ENCODE results near the gene RLN3. TPM values are rescaled to one million over a fixed set of nuclear protein-coding genes. Genes with fewer than 3 reads are reported as not detected.

The RLN3 gene
- polyA plus RNA-seq, 1 donor (not counting 4 experiments of a cell fraction or from before 2014, with no cell fraction given), result not detected

DNA sequence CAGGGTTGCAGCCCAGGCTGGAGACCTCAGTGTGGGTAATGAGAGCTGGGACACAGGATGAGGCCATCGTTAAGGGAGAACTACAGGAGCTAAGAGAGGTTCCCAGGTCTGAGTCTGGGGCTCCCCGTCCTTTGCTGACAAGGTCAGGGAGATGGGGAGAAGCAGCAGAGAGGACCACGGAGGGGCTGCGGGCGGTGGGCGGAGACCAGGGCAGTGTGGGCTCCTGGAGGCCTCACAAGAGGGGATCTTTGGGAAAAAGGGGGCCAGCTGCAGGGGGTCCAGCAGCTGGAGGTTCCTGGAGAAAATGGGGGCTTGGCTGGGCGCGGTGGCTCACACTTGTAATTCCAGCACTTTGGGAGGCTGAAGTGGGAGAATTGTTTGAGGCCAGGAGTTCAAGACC, 37.9 kb upstream of the RLN3 start:
- no peaks in the 10 kb centered on the region for H3K9me1 ChIP-seq (ENCODE audit: control insufficient read depth, extremely low read depth, insufficient read depth, low read length)
- dilution Hi-C loops (cut with MboI; ENCODE audit: extremely low pct_ligation_motif_present, low sequenced_read_pairs), result no loop called here
- peaks cover 2 to 11% of the 10 kb centered on the region in 2 experiments for H3K36me3 ChIP-seq (ENCODE audit: control insufficient read depth in 2 of 2, extremely low read depth in 1 of 2, insufficient read depth in 2 of 2, low read length in 2 of 2)
- TF ChIP-seq, protein P1, sequence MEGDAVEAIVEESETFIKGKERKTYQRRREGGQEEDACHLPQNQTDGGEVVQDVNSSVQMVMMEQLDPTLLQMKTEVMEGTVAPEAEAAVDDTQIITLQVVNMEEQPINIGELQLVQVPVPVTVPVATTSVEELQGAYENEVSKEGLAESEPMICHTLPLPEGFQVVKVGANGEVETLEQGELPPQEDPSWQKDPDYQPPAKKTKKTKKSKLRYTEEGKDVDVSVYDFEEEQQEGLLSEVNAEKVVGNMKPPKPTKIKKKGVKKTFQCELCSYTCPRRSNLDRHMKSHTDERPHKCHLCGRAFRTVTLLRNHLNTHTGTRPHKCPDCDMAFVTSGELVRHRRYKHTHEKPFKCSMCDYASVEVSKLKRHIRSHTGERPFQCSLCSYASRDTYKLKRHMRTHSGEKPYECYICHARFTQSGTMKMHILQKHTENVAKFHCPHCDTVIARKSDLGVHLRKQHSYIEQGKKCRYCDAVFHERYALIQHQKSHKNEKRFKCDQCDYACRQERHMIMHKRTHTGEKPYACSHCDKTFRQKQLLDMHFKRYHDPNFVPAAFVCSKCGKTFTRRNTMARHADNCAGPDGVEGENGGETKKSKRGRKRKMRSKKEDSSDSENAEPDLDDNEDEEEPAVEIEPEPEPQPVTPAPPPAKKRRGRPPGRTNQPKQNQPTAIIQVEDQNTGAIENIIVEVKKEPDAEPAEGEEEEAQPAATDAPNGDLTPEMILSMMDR (optimal IDR thresholded peaks at IDR 0.05 in 1 of 3, IDR thresholded peaks at IDR 0.05 in 1 of 3, conservative IDR thresholded peaks at IDR 0.05 in 1 of 3; ENCODE audit: extremely low read depth in 1 of 3, insufficient read depth in 2 of 3, low read length in 3 of 3), result no peak
- TF ChIP-seq EZH2 (IDR thresholded peaks at IDR 0.05; ENCODE audit: low read length), result no peak
- H3K9ac ChIP-seq (ENCODE audit: control insufficient read depth, extremely low read depth, insufficient read depth, low read length), result no peak overlapping the region
- H3K4me1 ChIP-seq (ENCODE audit: control insufficient read depth, extremely low read depth, insufficient read depth, low read length), result peaks cover 8% of the 10 kb centered on the region
- no peak overlapping the region for H2AFZ ChIP-seq (ENCODE audit: control insufficient read depth, low read length)
- no peaks in the 10 kb centered on the region for H4K20me1 ChIP-seq (ENCODE audit: control insufficient read depth, extremely low read depth, insufficient read depth, low read length)
- FAIRE-seq (no peak), DNase-seq (ENCODE audit: low read depth, low spot score) (no peak)
- no peak overlapping the region for H3K4me2 ChIP-seq (ENCODE audit: control insufficient read depth, extremely low read depth, insufficient read depth, low read depth, low read length)
- no peaks in the 10 kb centered on the region for H3K79me2 ChIP-seq (ENCODE audit: control insufficient read depth, insufficient read depth, low read length)
- H3K27me3 ChIP-seq (ENCODE audit: control insufficient read depth, extremely low read depth, insufficient read depth, low read length), result no peaks in the 10 kb centered on the region
- no peak overlapping the region for H3K4me3 ChIP-seq (ENCODE audit: control insufficient read depth in 2 of 3, extremely low read depth in 1 of 3, insufficient read depth in 2 of 3, low read depth in 1 of 3, low read length in 3 of 3)
- H3K9me3 ChIP-seq (ENCODE audit: control insufficient read depth, low read depth, low read length), result no peaks in the 10 kb centered on the region
- no peak overlapping the region for H3K27ac ChIP-seq (ENCODE audit: control insufficient read depth, insufficient read depth, low read length)

DNA sequence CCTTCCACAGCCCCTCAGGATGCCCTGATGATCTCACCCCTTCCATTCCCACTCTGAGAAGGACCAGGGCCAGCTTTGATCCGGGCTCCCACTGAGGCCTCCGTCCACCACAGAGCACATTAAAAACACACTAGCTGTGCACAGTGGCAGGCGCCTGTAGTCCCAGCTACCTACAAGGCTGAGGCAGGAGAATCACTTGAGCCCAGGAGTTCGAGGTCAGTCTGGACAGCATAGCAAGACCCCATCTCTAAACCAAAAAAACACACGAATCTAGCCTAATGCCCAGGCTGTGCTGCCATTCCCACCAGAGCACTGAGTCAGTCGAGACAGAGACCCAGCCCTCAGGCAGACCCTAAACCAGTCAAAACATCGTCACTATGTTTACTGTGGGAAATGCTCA, 35.9 kb upstream of the RLN3 start:
- no peaks in the 10 kb centered on the region for H3K27me3 ChIP-seq (ENCODE audit: control insufficient read depth, extremely low read depth, insufficient read depth, low read length)
- dilution Hi-C loops (cut with MboI; ENCODE audit: extremely low pct_ligation_motif_present, low sequenced_read_pairs), result no loop called here
- TF ChIP-seq, protein P1 (optimal IDR thresholded peaks at IDR 0.05 in 1 of 3, IDR thresholded peaks at IDR 0.05 in 1 of 3, conservative IDR thresholded peaks at IDR 0.05 in 1 of 3; ENCODE audit: extremely low read depth in 1 of 3, insufficient read depth in 2 of 3, low read length in 3 of 3), result no peak
- TF ChIP-seq EZH2 (IDR thresholded peaks at IDR 0.05; ENCODE audit: low read length), result no peak

More for the DNA sequence above, 35.9 kb upstream of the RLN3 start:
- Histone ChIP-seq H3K4me3 (ENCODE audit: control insufficient read depth in 2 of 3, extremely low read depth in 1 of 3, insufficient read depth in 2 of 3, low read depth in 1 of 3, low read length in 3 of 3) (no peak overlapping the region), H3K9ac (ENCODE audit: control insufficient read depth, extremely low read depth, insufficient read depth, low read length) (no peak overlapping the region), H3K9me3 (ENCODE audit: control insufficient read depth, low read depth, low read length) (no peaks in the 10 kb centered on the region), H3K9me1 (ENCODE audit: control insufficient read depth, extremely low read depth, insufficient read depth, low read length) (no peaks in the 10 kb centered on the region), H3K4me1 (ENCODE audit: control insufficient read depth, extremely low read depth, insufficient read depth, low read length) (no peaks in the 10 kb centered on the region), H3K79me2 (ENCODE audit: control insufficient read depth, insufficient read depth, low read length) (no peaks in the 10 kb centered on the region), H4K20me1 (ENCODE audit: control insufficient read depth, extremely low read depth, insufficient read depth, low read length) (no peaks in the 10 kb centered on the region), H3K36me3 (ENCODE audit: control insufficient read depth in 2 of 2, extremely low read depth in 1 of 2, insufficient read depth in 2 of 2, low read length in 2 of 2) (peaks cover 4 to 11% of the 10 kb centered on the region in 2 experiments), H3K27ac (ENCODE audit: control insufficient read depth, insufficient read depth, low read length) (no peak overlapping the region), H2AFZ (ENCODE audit: control insufficient read depth, low read length) (no peak overlapping the region), H3K4me2 (ENCODE audit: control insufficient read depth, extremely low read depth, insufficient read depth, low read depth, low read length) (no peak overlapping the region)
- FAIRE-seq (no peak), DNase-seq (ENCODE audit: low read depth, low spot score) (no peak)

Data from keratinocyte (primary cell).